ENCODE results near the gene ALDH1A1. TPM values are rescaled to one million over a fixed set of nuclear protein-coding genes. Genes with fewer than 3 reads are reported as not detected.

Gene ALDH1A1
- total RNA-seq, 2 experiments from 2014 or later: not detected

DNA sequence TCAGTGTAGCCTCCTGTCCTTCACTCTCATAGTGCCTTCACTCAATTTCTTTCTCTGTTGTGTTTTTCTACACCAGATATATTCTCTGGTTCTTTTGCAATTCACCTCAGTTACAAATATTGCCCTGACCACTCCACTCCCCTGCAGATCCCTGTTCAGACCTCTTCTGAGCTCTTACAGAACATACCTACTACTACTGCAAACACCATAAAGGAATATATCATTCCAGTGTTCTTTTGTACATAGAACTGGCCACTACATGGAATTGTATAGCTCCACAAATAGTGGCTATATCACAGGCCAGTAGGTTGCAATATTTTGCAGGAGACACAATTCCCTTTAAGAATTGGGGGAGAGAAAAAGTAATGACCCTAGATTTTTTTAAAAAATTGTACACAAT, 21.0 kb downstream of the ALDH1A1 start:
- no peak for DNase-seq
- H3K27me3 Mint-ChIP-seq (ENCODE audit: low read depth): no peaks in the 10 kb centered on the region
- no peak overlapping the region for H3K27ac Mint-ChIP-seq
- H3K9me3 Mint-ChIP-seq: no peaks in the 10 kb centered on the region
- no peak overlapping the region for H3K4me3 Mint-ChIP-seq
- CTCF ChIA-PET: no interaction called here
- H3K4me1 Mint-ChIP-seq (ENCODE audit: low read depth): no peaks in the 10 kb centered on the region
- H3K36me3 Mint-ChIP-seq (ENCODE audit: low read depth): no peaks in the 10 kb centered on the region
- intact Hi-C loops (cut with micrococcal nuclease): no loop called here

DNA sequence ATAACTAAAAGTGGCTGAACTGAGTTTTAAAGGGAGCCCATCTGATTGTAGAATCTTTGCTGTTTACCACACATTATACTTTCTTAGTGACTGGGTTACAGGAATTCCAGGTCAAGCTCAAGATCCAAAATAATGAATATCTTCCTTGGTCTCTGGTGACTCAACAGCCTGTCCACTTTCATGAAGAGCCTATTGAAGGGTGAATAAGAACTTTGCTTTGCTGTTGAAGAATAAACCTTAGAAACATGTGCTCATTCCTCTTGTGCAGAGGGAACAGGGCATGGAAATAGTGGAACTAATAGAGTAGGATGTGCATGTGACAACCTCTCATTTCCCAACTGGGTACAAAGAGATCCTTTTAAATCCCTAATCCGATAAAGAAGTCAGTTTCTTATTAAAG, 21.4 kb downstream of the ALDH1A1 start:
- no peaks in the 10 kb centered on the region for H3K4me1 Mint-ChIP-seq (ENCODE audit: low read depth)
- CTCF ChIA-PET: no interaction called here
- no peak overlapping the region for H3K4me3 Mint-ChIP-seq

DNA sequence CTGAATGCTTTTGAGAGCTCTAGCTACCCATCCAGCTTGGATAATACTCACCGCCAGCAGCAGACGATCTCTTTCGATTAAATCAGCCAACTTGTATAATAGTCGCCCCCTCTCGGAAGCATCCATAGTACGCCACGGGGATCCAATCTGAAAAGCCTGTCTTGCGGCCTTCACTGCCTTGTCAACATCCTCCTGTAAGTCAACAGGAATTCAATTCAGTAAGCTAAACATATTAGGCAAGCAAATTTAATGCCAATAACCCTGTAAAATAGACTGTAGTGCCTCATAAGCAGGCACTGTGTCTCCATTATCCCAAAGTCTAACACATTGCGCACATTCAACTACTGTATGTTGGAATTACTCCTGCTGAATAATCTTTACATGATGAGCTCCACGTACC, 22.0 kb downstream of the ALDH1A1 start:
- no peak overlapping the region for H3K4me3 Mint-ChIP-seq
- H3K4me1 Mint-ChIP-seq (ENCODE audit: low read depth): no peaks in the 10 kb centered on the region
- H3K9me3 Mint-ChIP-seq: no peaks in the 10 kb centered on the region
- CTCF ChIA-PET: no interaction called here
- intact Hi-C loops (cut with micrococcal nuclease): no loop called here
- H3K27me3 Mint-ChIP-seq (ENCODE audit: low read depth): no peaks in the 10 kb centered on the region
- DNase-seq: no peak
- no peak overlapping the region for H3K27ac Mint-ChIP-seq
- H3K36me3 Mint-ChIP-seq (ENCODE audit: low read depth): no peaks in the 10 kb centered on the region

More for the DNA sequence above, 21.4 kb downstream of the ALDH1A1 start:
- Mint-ChIP-seq H3K9me3 (no peaks in the 10 kb centered on the region), H3K27me3 (ENCODE audit: low read depth) (no peaks in the 10 kb centered on the region), H3K36me3 (ENCODE audit: low read depth) (no peaks in the 10 kb centered on the region), H3K27ac (no peak overlapping the region)
- intact Hi-C loops (cut with micrococcal nuclease): no loop called here
- DNase-seq: no peak

DNA sequence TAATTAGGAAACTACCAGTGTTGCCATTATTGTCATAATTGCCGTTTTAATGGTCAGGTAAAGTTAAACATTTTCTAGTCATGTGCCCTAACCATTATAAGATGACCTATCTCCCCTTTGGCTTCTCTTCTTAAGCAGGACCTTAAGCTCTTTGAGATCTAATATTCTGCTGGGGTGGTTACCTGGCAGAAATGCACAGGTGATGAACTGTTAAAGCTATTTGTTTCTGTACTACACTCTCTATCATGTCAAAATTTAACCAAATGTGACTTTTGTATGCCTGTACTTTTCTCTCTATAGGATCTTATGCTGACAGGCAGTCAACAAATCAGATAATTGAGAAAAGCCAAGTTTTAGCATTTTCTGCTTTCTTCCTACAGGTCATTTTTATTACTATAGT, 23.3 kb downstream of the ALDH1A1 start:
- Mint-ChIP-seq H3K4me1 (ENCODE audit: low read depth) (no peaks in the 10 kb centered on the region), H3K36me3 (ENCODE audit: low read depth) (no peaks in the 10 kb centered on the region), H3K4me3 (no peak overlapping the region), H3K27ac (no peak overlapping the region), H3K27me3 (ENCODE audit: low read depth) (no peaks in the 10 kb centered on the region), H3K9me3 (no peaks in the 10 kb centered on the region)
- intact Hi-C loops (cut with micrococcal nuclease): no loop called here
- DNase-seq: no peak
- CTCF ChIA-PET: no interaction called here

DNA sequence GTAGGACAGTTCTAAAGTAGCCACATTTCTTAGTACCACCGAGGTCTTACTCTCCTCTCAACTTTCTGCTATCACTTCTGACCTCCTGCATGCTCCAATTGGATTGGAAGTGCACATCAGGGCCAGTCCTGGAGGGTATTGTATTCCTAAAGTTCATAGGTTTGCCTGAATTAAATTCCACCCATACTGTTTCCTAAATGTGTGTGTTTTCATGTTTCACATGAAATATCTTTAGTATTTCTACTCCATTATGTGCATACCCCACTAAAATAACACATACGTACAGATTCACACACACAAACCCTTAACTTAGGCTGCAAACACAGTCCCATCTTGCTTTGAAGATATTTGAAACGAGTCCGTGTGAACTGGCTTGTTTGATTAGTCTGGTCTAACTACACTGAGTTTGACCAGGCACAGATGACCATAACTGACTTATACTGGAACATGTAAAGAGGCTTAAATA, 24.8 kb downstream of the ALDH1A1 start:
- no peak overlapping the region for H3K4me3 Mint-ChIP-seq
- no peaks in the 10 kb centered on the region for H3K36me3 Mint-ChIP-seq (ENCODE audit: low read depth)
- H3K9me3 Mint-ChIP-seq: no peaks in the 10 kb centered on the region
- H3K4me1 Mint-ChIP-seq (ENCODE audit: low read depth): no peaks in the 10 kb centered on the region
- CTCF ChIA-PET: no interaction called here
- H3K27me3 Mint-ChIP-seq (ENCODE audit: low read depth): no peaks in the 10 kb centered on the region
- no peak overlapping the region for H3K27ac Mint-ChIP-seq
- no peak for DNase-seq
- intact Hi-C loops (cut with micrococcal nuclease): no loop called here

DNA sequence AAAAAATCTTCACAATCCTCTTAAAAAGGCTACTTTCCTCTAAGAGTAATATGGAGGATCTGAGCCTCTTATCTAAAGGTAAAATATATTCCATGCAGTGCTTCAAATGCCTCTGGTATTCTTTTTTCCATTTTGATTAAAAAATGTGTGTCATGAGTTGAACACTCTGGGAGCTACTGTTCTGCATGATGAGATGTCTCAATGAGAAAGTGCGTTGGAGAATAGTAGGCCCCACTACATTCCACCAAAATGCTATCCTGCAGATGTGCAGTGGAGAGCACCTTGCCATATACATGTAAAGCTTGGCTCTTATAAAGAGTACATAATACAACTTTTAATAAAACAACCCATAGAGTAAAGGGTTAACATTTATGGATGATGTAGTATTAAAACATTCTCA, 26.3 kb downstream of the ALDH1A1 start:
- Mint-ChIP-seq H3K27ac (no peak overlapping the region), H3K27me3 (ENCODE audit: low read depth) (peaks cover 4% of the 10 kb centered on the region), H3K4me1 (ENCODE audit: low read depth) (no peaks in the 10 kb centered on the region), H3K4me3 (no peak overlapping the region), H3K36me3 (ENCODE audit: low read depth) (no peaks in the 10 kb centered on the region), H3K9me3 (no peaks in the 10 kb centered on the region)
- CTCF ChIA-PET: interaction anchor here (0.9 kb wide), 1 partner anchor 156 kb away, joined by 3 read pairs; no protein-coding TSS in a partner anchor
- intact Hi-C loops (cut with micrococcal nuclease): no loop called here
- no peak for DNase-seq

DNA sequence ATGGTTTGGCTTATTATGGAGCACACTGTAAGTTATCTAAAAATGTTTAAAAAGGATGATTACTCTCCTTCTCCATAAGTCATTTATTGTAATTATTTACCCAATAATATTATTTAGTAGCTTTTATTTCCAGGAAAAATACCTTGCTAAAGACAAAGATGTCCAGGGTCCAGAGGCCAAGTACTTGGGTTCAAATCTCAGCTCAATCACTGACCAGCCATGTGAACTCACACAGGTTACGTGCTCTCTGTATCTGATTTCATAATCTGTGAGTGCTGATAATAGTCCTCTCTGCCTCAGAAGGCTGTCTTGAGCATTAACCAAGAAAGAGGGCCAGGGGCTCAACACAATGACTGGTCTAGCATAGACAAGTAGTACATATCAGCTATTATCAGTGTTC, 27.0 kb downstream of the ALDH1A1 start:
- H3K4me1 Mint-ChIP-seq (ENCODE audit: low read depth): no peaks in the 10 kb centered on the region
- CTCF ChIA-PET: no interaction called here
- H3K36me3 Mint-ChIP-seq (ENCODE audit: low read depth): no peaks in the 10 kb centered on the region

DNA sequence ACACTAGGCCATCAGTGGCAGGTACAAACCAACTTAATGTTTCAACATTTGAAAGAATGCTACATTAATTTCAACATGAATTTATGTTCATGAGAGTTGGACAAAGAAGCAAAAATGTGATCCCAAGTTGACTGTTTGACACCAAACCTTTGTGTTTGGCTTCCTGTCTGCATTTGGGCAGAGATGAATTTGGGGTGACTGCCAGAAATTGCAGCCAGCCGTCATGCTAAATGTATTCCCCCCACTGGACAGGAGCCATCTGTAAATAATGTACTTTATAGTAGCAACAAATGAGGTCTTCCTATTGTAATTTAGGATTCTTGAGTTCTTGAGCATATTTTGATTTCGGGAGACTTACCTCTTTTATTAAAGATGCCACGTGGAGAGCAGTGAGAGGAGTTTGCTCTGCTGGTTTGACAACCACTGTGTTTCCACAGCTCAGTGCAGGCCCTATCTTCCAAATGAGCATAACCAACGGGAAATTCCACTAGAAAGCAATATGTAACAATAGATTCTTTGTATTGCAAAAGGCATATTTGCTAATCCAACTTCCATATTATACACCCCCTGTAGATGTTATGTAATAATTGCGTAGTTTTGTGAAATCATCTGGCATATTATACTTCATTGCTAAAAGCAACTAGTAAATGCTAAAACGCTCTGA, 27.6 kb downstream of the ALDH1A1 start:
- intact Hi-C loops (cut with micrococcal nuclease): no loop called here
- Mint-ChIP-seq H3K36me3 (ENCODE audit: low read depth) (no peaks in the 10 kb centered on the region), H3K4me1 (ENCODE audit: low read depth) (no peaks in the 10 kb centered on the region), H3K9me3 (no peaks in the 10 kb centered on the region), H3K27ac (no peak overlapping the region), H3K27me3 (ENCODE audit: low read depth) (peaks cover 4% of the 10 kb centered on the region), H3K4me3 (no peak overlapping the region)
- no peak for DNase-seq
- CTCF ChIA-PET: no interaction called here

More for the DNA sequence above, 27.0 kb downstream of the ALDH1A1 start:
- no peak overlapping the region for H3K4me3 Mint-ChIP-seq
- intact Hi-C loops (cut with micrococcal nuclease): no loop called here
- no peak for DNase-seq
- no peaks in the 10 kb centered on the region for H3K9me3 Mint-ChIP-seq
- no peak overlapping the region for H3K27ac Mint-ChIP-seq
- peaks cover 4% of the 10 kb centered on the region for H3K27me3 Mint-ChIP-seq (ENCODE audit: low read depth)

DNA sequence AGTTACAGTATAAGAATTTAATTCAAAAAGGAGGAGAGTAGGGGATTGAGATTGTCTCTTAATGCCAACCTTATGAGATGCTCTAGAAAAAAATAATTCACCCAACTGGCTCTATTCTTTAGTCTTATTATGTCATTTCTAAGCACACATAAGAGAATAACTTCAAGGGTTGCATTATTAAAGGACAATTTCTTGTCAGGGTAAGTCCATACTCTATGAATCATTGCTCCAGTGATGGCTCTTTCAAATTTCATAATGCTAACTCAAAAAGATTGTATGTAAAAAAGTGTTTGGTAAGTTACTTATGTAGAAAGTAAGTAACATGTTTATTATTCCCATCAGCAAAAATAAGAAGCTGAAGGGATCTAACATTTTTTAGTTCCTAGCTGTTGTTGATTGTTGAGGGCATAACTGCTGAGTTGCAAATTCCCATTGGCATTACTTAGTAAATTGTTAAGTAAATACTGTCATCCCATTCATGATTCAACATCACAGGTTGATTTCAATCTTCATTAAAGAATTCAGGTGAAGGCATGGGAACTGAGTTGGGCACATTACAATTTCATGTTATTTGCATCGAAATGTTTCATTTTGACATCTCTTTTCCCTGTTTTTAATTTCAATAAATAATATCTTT, 28.6 kb downstream of the ALDH1A1 start:
- CTCF ChIA-PET: no interaction called here
- intact Hi-C loops (cut with micrococcal nuclease): no loop called here
- no peaks in the 10 kb centered on the region for H3K36me3 Mint-ChIP-seq (ENCODE audit: low read depth)
- DNase-seq: no peak
- no peaks in the 10 kb centered on the region for H3K4me1 Mint-ChIP-seq (ENCODE audit: low read depth)
- H3K27ac Mint-ChIP-seq: no peak overlapping the region
- H3K4me3 Mint-ChIP-seq: no peak overlapping the region
- no peaks in the 10 kb centered on the region for H3K9me3 Mint-ChIP-seq
- H3K27me3 Mint-ChIP-seq (ENCODE audit: low read depth): peaks cover 4% of the 10 kb centered on the region

DNA sequence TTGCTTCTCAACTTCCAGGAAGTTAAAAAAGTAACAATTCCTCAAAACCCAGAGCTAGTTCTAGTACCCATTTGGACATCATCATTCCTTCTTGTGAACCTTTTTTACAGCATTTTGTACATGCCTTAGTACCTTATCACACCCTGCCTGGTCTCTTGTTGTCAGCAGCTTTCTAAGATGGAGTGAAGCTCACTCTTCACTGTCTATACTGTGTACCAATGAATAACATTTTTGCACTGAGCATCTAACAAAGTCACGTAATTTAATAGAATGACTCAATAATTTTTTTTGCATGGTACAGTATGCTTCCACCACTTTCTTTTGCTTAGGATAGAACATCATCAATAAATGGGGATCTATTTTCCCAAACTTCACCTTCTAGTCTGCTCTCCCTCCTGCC, 29.8 kb downstream of the ALDH1A1 start:
- CTCF ChIA-PET: no interaction called here
- intact Hi-C loops (cut with micrococcal nuclease): no loop called here

DNA sequence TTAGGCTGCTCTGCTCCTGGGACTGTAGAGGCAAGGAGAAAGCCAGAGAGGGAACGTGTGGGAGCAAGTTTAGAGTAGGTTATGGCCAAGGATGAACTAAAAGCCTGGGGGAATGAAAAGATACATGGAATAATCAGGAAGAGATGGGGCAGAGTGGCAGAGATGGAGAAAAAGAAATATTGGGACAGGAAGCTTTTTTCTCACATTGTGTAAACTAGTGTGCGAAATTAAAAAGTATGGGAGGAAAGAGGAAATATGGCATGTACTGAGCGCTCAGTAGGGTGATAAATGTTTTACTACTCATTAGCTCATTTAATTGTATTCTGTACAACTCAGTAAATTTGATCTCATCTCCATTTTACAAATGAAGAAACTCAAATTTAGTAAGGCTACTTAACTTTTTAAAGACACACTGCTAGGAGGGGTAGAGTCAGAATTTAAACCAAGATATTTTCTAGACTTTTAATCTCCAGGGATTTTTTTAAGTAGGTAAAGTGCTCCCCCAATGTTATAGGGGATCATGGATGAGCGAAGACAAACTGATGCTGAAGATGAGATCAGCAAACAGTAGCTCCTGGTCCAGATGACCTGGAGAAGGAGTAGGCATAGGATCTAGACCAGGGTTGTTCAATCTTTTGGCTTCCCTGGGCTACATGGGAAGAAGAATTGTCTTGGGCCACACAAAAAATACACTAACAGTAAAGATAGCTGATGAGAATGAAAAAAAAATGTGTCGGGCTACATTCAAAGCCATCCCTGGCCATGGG, 30.8 kb downstream of the ALDH1A1 start:
- Mint-ChIP-seq H3K4me3 (no peak overlapping the region), H3K36me3 (ENCODE audit: low read depth) (no peaks in the 10 kb centered on the region), H3K9me3 (no peaks in the 10 kb centered on the region), H3K4me1 (ENCODE audit: low read depth) (no peaks in the 10 kb centered on the region), H3K27me3 (ENCODE audit: low read depth) (peaks cover 4% of the 10 kb centered on the region), H3K27ac (no peak overlapping the region)
- CTCF ChIA-PET: no interaction called here
- no peak for DNase-seq
- intact Hi-C loops (cut with micrococcal nuclease): no loop called here

More for the DNA sequence above, 29.8 kb downstream of the ALDH1A1 start:
- no peak for DNase-seq
- peaks cover 4% of the 10 kb centered on the region for H3K27me3 Mint-ChIP-seq (ENCODE audit: low read depth)
- H3K27ac Mint-ChIP-seq: no peak overlapping the region
- H3K4me3 Mint-ChIP-seq: no peak overlapping the region
- H3K9me3 Mint-ChIP-seq: no peaks in the 10 kb centered on the region
- no peaks in the 10 kb centered on the region for H3K36me3 Mint-ChIP-seq (ENCODE audit: low read depth)
- no peaks in the 10 kb centered on the region for H3K4me1 Mint-ChIP-seq (ENCODE audit: low read depth)

DNA sequence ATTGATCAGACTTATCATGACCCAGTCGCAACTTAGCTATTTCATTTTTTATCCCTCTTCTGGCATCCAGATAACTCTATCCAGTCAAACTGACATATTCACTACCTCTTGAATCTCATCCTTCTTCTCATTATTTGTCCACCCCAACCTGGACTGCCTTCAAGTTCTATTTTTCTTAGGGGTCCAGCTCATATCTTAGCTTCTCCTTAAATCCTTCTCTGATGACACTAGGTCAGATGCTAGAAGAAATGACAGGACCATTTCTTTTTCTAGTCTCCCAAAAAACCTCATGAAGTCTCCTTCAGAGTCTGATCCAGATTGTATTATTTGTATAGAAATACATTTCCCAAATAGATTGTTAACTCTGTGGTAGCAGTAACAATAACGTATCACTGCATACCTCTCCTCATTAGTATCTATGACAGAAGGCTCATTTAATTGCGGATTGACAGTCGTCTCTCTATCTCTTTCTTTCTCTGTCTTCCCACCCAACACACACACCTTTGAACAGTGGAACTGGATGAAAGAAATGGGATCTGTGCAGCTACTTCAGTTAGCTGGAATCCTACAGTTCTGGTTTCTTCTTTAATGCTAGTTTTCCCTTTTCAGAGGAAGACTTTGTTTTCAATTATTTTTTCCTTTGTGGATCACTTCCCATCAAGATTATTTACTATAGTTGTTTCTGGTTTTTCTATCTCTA, 33.5 kb downstream of the ALDH1A1 start:
- intact Hi-C loops (cut with micrococcal nuclease): no loop called here
- Mint-ChIP-seq H3K9me3 (no peaks in the 10 kb centered on the region), H3K27me3 (ENCODE audit: low read depth) (peaks cover 4% of the 10 kb centered on the region), H3K4me3 (no peak overlapping the region), H3K27ac (no peak overlapping the region), H3K36me3 (ENCODE audit: low read depth) (no peaks in the 10 kb centered on the region), H3K4me1 (ENCODE audit: low read depth) (no peaks in the 10 kb centered on the region)
- DNase-seq: no peak
- CTCF ChIA-PET: no interaction called here
